ENCODE results near the gene FAM237B. TPM values are rescaled to one million over a fixed set of nuclear protein-coding genes. Genes with fewer than 3 reads are reported as not detected.

The FAM237B gene
- polyA plus RNA-seq, 4 donors, result 0.30 to 0.84 (median 0.34) TPM; not detected in 1

DNA sequence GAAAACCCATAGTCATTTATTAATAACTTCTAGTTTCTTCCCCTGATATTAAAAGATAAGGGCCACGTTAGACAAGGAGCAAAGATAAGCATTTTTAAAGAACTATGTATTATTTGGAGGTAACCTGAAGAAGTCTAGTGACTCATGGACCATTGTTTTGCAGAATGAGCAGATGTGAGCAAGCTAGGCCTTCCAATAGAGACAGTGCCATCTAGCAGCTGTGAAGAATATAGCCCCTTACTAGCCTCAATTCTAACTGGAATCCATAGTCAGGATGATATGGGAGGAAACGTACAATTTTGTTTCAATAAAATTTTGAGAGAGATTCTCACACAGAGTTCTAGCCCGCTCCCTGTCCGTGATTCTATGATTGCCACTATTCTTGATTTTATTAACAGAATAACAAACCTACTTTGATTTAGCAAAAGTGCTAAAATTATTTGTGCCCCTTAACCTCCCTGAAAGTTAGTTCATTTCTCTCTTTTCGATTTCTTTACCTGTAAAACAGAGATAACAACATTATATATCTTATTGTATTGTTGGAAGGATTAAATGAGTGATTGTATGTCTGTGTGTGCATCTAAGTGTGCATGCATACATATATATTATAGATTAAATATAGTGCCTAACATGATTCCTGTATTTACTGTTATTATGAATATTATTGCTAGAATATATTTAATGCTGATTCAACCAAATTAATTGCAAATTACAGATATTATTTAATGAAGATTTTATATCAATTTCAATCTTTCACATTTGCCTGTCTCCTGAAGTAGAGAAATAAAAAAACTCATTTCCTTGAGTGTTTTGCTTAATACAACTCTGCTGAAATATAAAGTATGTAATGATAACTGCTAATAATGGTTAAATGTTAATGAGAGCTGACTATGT lies 22.7 kb downstream of the FAM237B start:
- no peak for DNase-seq (ENCODE audit: low read depth in 4 of 4, low spot score in 3 of 4)

DNA sequence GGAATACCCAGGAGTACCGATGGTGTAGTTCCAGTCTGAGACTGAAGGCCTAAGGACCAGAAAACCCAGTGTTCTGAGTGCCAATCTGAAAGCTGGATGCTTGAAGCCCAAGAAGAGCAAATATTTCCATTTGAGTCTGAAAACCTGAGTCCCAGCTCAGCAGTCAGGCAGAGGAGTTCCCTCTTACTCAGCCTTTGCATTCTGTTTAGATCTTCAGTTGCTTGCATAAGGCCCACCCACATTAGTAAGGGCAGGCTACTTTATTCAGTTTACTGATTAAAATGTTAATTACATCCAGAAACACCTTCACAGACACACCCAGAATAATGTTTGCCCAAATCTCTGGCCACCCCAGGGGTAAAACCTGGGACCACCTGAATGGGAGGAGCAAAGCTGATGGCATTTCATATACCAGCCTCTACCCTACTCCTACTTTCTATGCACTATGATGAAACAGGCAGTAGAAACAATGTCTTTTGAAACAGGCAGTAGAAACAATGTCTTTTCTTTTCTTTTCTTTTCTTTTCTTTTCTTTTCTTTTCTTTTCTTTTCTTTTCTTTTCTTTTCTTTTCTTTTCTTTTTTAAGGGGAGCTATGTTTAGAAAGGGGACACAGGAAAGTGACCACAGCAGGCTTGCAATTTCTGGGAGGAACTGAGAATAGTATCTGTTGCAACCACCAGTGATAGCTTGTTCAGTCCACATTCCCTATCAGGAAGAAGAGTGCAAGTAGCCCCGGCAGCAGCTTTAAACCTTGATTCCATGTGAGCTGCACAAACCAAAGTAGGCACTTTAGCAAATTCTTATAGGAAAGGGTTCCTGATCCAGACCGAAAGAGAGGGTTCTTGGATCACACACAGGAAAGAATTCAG lies 30.6 kb downstream of the FAM237B start:
- no peak for DNase-seq (ENCODE audit: low read depth in 4 of 4, low spot score in 3 of 4)

DNA sequence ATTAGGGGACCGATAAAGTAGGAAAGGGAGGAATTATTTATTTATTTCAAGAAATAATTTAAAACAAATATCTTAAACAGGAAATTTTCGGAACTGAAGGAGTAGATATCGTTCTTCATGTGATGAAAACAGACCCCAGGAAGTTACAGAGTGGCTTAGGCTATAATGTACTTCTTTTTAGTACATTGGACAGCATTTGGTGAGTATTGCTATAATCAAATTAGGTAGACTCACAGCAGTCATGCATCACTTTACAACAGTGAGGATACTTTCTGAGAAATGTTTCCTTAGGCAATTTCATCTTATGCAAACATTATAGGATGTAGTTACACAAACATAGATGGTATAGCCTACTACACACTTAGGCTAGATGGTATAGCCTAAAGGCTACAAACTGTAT lies 33.0 kb downstream of the FAM237B start:
- no peak for DNase-seq (ENCODE audit: low read depth in 4 of 4, low spot score in 3 of 4)

DNA sequence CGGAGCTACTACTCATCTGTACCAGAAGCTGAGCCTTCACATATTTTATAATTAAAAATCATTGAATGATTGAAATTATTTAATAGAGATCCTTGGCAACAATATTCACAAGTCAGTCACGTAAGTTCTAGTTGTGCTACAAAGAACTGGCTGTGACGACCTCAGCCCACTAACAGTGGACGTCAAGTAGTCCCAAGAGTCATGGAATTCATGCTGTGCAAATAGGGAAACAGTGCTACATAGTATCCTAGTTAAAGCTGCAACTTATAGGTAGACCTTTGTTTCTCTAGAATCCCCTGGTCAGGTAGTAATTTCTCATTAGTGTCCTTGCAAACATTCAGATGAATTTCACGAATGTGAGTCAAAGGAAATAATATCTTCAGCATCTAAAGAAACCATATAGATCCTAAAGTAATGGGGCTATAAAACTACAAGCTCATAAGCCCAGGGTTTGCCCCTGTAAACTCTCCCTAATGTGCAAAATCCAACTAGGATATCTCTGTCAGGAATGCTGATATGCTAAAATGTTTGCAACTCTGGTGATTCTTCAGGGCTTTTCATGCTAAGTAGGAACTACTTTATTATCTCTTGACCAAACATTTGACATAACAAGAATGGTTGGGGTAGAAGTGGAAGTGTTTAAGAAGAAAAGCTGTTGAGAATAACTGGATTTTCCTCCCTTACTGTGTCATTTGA lies 44.9 kb downstream of the FAM237B start:
- DNase-seq (ENCODE audit: low read depth in 4 of 4, low spot score in 3 of 4), result no peak

DNA sequence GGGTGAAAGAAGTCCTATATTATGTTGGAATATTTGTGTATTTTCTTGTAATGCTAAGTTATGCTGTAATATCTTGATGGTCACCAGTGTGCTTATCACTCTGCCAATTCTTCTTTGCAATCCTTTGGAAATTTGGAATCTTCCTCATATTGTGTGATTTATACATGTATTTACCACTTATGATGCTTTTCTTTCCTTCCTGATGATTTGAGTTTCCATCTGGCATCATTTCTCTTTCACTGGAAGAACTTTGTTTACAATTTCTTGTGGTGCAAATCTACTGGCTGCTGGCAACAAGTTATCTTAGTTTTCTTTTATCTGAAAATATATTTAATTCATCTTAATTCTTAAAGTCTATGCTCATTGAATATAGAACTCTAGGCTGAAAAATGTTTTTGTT lies 46.9 kb downstream of the FAM237B start:
- DNase-seq (ENCODE audit: low read depth in 4 of 4, low spot score in 3 of 4), result no peak

DNA sequence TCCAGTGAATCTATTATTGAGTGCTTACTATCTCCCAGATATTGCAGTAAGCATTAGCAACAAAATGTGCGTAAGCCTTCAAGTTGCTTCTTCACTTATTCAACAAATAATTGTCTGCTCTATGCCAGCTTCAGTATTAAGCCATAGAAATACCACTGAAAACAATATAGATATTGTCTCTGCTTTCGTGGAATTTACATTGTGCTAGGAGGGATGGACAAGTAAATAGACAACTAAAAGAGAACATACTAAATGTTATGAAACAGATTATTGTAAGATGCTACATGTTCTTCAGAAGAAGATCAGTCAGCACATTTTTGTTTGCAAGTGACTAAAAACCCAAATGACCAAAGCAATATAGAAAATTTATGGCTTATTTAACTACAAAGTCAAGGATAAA lies 48.9 kb downstream of the FAM237B start:
- no peak for DNase-seq (ENCODE audit: low read depth in 4 of 4, low spot score in 3 of 4)

DNA sequence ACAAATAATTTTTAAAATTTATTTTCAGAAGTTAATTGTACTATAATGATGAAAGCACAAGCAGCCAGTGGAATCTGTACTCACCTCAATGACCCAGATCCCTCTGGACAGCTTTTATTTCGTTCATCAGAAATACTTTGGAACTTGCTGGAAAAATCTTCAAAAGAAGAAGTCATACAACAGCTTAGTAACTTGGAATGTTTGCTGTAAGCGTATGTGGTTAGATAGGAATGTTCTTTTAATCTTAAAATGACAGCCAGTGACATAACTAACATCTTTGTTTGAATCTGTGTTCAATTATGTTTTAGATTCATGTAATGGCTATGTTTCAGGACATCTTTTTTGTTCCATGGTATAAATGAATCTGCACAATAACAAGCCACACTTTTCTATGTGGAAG lies 49.4 kb downstream of the FAM237B start:
- DNase-seq (ENCODE audit: low read depth in 4 of 4, low spot score in 3 of 4), result no peak

DNA sequence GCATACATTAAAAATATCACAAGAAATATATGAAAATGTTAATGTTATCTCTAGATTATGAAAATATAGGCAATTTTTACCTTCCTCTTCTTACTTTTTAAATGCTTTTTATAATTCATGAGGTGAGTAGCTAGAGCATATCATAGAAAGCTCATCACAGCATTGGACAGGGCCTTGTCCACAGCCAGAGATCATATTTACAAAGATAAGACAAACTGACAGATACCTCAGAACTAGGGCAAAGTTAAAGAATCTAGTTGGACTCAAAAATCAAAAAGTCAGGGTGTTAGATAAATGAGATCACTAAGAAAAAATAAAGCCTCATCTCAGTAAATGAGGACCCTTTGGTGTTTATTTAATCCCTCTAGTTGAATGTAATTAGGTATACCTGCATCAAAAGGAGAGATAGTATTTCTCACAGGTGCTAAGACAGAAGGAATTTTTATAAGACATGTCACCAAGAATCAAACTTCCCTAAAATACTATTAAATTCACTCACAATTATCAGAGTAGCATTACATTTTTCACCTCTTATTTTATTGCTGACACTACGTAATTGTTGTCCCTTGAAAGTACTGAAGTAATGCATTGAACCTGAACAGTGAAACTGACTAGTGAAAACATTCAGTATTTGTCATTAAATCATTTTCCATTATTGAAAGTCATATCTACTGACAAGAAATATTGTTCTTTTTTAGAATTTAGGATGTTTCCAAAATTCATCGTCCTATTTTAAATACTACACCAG lies 50.5 kb downstream of the FAM237B start:
- DNase-seq (ENCODE audit: low read depth in 4 of 4, low spot score in 3 of 4), result no peak

DNA sequence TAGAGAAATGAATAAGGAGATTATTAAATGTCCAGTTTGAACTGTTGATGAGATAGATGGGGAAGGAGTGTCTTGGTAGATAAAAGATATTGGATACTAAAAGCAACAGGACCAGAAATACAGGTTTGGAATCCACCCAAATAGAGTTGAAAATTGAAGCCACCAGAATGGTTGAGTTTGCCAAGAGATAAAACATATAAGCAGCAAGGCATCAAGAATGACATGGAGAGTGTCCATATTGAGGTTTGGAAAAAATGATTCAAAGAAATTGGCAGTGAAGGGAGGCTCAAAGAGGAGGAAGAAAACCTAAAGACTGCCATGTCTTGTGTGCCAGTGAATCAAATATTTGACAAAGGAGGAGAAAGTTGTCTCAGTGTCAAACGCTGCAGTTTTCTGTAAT lies 51.9 kb downstream of the FAM237B start:
- DNase-seq (ENCODE audit: low read depth in 4 of 4, low spot score in 3 of 4), result no peak

DNA sequence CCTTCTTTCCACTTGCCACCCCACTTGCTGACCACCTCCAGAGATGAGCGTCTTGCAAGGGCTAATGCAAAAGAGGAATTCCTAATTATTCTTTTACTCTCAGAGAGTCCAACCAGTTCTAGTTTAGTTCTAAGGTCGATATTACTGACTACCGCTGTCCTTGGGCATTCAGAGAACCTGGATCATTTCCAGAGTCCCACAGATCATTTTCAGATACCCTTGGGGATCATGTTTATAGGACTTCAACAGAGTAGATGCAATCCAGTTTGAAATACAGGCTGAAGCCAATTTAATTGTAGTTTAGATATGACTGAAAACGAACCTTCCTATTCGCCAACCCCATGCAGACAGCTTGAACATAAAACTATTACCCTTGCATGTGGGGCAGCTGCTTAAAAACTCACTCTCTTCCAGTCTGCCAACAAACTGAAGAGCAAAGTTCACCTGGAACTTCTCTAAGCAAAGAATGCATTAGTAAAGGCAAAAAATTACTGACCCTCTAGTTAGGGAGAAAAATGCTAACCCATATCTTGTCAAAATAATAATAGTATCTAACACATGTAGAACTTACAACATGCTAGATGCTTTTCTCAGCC lies 53.7 kb downstream of the FAM237B start:
- no peak for DNase-seq (ENCODE audit: low read depth in 4 of 4, low spot score in 3 of 4)

DNA sequence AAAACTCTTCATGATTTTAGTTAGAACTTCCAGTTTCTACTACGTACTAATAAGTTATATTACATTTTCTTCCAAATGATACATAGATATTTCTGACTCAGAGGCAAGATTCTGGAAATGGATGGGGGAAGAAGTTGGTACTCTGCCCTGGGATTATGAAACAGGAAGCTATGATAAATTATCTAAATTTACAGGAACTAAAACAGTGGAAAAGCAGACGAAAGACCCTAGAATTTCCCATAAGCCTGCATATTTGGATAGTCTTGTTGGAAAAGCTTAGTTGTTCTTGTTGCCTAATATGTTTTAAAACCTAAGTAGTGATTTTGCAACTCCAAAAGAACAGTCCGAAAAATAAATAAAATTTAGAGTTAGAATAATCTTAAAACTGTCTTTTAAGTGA lies 54.3 kb downstream of the FAM237B start:
- no peak for DNase-seq (ENCODE audit: low read depth in 4 of 4, low spot score in 3 of 4)

Other genes with a start within 250 kb of the FAM237B start
- gene STEAP1, start 166.8 kb downstream of the FAM237B start, polyA plus RNA-seq (ENCODE audit: insufficient read length in 4 of 4), result 10 to 100 TPM in 2 of 4 donors, 1 to 10 TPM in 2; 1.7 to 13.1 (median 11.0) TPM
- gene STEAP2, start 109.6 kb downstream of the FAM237B start, polyA plus RNA-seq (ENCODE audit: insufficient read length in 4 of 4), result 10 to 100 TPM in 3 of 4 donors, 1 to 10 TPM in 1; 2.4 to 17.3 (median 13.3) TPM
- 10 to 100 TPM in 3 of 4 donors, 1 to 10 TPM in 1; 6.6 to 20.8 (median 18.4) TPM for gene CFAP69, start 76.1 kb downstream of the FAM237B start, polyA plus RNA-seq (ENCODE audit: insufficient read length in 4 of 4)
- gene GTPBP10, start 25.4 kb upstream of the FAM237B start, polyA plus RNA-seq (ENCODE audit: insufficient read length in 4 of 4), result 10 to 100 TPM; 21.0 to 30.3 (median 27.7) TPM
- 10 to 100 TPM; 34.3 to 54.0 (median 52.4) TPM for gene CLDN12, start 82.2 kb upstream of the FAM237B start, polyA plus RNA-seq (ENCODE audit: insufficient read length in 4 of 4)
- not detected for gene PTTG1IP2, start 148.3 kb upstream of the FAM237B start, polyA plus RNA-seq (ENCODE audit: insufficient read length in 4 of 4)